HG02884 (cell line): ENCODE data around the gene NBAS.

Experiments
- ATAC-seq: cut with Tn5 transposase; IDR thresholded peaks from one replicate; pipeline ENCODE4 v1.9.1; 2021; ENCODE audit warnings: mild to moderate bottlenecking, moderate library complexity; ENCODE audit not compliant: unreplicated experiment

NBAS gene

DNA sequence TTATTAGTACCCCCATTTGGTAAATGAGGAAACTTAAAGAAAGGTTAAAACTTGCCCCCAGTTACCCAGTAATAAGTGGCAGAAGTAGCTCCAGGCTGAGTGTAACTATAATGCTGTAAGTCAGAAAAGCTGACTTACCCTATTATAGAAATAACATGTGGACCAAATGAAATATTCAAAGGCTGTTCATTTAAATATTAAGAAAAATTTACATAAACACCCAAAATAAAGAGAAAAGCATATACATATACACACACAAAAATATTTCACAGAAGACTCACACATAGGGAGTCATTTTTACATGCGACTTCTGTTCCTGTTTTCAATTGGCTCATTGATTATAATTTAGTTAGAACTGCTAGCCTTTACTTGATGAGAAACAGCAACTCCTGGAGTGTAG, 189.1 kb downstream of the NBAS start:
- ATAC-seq = no peak

DNA sequence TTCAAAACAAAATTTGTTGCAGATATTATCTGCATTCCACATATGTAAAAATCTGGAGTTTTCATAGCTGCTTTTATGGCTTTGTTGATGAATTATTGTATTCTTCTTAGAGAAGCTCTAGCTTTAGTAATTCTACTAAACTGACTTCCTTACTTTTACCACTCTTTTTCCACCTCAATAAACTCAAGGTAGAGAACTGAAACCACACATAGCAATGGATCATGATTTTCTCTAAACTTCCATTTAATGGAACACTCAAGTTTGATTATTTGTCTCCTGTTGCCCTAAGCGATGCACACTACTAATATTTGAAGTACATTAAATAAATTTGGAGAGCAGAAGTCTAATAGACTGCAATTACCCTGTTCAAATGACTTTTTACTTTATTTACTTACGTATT, 192.0 kb downstream of the NBAS start:
- ATAC-seq = no peak

DNA sequence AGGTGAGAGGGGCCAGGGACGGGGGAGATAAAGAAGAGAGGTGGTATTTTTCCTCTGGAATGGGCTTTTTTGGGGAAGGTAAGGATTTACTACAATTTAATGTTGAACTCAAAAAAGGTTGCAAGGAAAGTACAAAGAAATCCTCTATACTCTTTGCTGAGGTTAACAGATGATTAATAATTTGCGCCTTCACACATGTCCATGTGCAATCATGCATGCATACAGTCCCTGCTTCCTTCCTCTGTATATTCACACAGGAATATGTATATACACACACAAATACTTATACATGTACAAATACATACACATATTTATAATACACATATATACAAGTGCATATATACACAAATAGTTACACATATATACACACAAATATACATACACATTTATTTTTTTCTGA, 193.4 kb downstream of the NBAS start:
- no peak for ATAC-seq

DNA sequence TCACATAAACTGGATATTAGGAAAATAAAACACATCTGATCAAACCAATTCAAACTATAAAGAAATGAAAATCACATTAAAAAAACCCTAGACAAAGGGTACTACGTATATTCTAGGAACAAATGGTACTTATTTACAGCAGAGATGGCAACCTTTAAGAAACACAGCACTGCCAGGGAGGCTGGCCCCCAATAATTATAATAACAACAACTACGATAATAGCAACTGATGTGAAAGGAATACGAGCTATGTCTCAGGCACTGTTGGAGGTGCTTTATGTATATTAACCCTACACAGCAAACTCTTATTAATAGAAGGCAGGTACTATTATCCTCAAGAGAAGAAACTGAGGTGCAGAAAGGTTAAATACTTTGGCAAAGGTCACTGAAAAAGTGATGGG, 193.9 kb downstream of the NBAS start:
- ATAC-seq = no peak

DNA sequence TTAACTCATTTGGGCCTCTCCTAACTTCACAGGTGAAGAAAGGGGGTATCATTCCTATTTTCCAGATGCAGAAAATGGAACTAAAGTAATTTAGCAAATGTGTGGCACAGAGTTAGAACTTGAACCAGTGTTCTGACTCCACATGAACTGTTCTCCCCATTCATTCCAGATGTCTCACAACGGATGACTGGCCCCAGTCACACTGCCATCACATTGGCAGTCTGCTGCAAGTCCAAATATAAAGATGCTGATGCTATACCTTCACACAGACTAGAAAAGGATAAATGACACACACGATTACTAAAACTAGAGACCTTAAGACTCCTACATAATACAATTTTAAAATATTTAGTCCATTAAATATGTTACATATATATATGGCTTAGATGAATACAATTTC, 195.7 kb downstream of the NBAS start:
- no peak for ATAC-seq

DNA sequence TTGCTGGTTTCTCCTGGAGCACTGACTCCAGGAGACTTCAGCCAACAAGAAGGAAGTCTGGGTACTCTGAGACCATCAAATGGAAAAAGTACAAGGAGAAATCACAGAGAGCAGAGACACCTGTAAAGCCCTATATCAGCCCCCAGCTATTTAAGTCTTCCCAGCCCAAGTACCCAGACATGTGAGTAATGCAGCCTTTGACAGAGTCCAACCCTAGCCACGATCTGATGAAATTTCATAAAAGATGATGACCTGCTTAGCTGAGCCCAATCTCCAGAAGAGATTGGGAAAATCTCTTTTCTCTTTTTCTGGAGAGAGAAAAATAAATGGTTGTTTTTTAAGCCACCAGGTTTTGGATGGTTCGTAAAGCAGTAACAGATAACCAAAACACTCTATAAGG, 196.6 kb downstream of the NBAS start:
- ATAC-seq = no peak

DNA sequence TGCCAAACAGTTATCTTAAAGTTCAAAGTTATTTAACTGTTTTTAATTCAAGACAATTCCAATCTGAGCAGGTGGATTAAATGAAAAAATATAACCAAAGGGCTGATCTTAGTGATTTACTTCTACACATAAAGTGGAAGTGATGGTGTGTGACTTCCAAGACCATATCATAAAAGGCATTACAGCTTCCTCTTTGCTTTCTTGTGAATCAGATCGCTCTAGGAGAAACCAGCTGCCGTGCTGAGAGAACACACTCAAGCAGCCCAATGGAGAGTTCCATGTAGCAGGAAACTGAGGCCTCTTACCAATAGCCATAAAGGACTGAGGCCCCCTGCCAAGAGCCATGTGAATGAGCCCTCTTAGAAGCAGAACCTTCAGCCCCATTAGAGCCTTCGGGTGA, 197.4 kb downstream of the NBAS start:
- ATAC-seq = no peak

DNA sequence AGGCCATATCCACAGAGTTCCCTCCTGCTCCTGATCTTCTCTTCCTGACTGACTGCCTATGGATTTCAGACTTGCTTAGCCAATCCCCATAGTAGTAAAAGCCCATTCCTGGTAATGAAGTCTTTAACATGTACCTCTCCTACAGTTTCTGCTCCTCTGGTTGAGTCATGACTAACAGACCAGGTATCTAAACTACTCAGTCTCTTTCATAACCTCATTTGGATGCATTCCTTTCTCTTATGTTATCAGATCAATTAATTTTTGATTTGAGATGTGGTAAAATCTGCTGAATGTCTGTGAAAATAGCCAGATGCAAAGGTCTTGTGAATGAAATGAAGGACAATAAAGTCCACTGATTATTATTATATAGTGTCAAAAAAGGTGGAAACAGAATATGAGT, 198.0 kb downstream of the NBAS start:
- ATAC-seq = no peak

DNA sequence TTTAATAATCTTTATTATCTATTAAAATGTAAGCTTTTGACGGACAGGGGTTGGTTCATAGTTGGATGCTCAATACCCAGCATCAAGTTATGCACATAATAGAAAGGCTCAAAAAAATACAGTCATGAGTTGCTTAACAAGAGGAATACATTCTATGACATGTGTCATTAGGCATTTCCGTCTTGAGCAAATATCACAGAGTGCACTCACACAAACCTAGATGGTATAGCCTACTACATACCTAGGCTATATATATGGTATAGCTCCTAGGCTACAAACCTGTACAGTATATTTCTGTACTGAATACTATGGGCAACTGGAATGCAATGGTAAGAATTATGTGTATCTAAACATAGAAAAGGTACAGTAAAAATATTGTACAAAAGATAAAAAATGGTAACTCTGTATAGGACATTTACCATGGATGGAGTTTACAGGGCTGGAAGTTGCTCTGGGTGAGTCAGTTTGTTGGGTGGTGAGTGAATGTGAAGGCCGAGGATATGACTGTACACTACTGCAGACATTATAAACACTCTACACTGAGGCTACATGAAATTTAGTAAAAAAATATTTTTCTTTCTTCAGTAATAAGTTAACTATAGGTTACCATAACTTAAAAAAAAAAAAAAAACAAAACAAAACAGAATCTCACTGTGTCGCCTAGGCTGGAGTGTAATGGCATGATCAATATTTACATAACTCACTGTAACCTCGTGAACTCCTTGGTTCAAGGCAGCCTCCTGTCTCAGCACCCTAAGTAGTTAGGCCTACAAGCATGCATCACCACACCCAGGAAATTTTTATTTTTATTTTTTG, 201.2 kb downstream of the NBAS start:
- no peak for ATAC-seq

DNA sequence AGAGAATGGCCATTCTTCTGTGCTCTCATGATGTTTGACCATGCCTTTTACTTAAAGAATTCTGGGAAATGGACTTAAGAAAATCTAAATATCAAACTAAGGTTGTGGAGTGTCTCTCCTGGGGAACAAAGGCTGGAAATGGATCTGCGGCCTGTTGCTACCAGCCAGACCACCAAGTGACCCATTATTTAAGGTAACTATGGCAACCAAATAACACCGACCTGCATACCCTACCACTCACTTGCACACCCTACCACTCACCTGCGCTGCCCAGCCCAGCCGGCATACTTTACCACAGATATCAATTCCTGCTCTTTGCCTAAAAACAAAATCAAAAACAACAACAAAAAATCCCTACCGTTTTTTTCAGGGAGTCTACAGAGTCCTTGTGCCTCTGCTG, 203.2 kb downstream of the NBAS start:
- ATAC-seq = no peak

DNA sequence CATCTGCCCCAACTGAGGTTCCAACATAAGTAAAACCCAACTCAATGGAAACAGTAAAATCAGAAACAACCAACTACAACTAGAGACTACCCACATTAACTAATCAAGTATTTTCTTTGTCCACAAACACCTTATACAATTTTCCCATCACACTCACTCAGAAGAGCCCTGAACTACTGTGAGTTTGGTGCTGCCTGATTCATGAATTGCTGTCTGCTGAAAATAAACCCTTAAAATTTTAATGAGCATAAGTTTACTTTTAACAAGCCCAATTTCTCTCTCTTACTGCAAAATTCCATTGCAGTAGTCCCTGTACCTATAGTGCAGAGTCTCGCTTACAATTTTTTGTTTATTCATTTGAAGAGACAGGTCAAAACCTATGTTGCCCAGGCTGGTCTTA, 203.9 kb downstream of the NBAS start:
- ATAC-seq = no peak

DNA sequence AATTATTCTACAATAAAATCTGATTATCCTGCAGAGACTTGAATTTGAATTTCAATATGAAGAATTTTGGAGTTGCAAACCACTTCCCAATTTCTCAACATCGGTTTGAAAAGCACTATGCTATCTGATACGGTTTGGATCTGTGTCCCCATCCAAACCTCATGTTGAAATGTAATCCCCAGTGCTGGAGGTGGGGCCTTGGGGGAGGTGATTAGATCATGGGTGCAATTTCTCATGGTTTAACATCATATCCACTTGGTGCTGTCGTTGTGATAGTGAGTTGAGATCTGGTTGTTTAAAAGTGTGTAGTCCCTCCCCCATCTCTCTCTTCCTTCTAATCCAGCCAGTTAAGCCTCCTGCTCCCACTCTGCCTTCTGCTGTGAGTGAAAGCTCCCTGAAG, 205.7 kb downstream of the NBAS start:
- ATAC-seq = no peak

DNA sequence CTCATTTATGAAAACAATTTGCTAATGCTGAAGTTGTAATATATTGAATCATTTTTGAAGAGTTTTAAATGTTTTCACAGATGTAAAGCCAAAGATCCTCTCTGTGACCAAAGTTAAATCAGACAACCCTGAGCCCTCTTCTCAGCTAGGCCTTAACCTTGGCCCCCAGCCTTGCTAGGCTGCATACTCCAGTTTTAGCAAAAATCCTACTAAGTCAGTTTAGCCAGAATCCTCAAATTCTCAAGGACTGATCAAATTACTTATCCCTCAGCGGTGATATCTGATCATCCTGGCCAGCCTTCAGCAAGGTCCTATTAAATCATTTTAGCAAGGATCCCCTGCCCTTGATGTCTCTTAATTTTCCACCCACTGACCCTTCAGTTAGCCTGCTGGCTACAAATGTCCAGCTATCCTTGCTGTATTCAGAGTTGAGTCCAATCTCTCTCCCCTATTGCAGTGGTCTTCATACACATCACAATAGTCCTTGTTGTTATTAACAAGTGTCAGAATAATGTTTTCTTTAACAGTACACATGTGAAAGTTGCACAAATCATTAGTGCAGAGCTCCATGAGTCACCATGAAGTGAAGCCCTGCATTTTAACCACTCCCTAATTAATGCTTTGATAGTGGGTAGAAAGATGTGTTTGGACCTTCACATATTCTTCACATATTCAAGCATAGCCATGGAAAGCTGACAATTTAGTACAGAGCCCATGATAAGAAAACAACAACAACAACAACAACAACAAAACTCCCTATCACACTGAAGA, 206.4 kb downstream of the NBAS start:
- ATAC-seq = no peak

DNA sequence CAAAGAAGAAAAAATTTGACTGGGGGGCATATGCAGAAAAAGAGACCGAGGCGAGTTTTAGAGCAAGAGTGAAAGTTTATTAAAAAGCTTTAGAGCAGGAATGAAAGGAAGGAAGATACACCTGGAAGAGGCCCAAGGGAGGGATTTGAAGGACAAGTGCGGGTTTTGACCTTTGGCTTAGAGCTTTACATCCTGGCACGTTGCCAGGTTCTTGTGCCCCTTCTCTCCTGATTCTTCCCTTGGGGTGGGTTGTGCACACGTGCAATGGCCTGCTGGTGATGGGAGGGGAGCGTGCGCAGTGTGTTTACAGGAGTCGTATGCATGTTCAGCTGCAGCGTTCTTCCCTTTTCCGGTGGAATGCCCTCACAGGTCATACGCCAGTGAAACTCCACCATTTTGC, 208.8 kb downstream of the NBAS start:
- ATAC-seq = no peak

DNA sequence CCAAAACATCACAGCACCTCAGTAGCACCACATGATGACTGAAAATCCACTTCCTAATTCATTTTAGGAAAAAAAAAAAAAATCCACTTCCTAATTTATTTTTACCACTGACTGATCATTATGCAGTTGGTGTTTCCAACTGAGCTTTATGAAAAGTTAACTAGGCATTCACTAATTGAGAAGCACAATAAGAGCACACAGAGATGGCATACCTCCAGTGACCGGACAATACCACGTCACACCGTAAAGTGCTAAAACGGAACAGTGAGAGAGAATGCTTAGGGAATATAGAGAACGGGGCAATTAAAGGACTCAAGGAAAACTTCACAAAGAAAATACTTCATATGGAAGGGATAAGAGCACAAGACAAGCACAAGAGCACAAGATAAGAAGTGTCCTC, 212.5 kb downstream of the NBAS start:
- no peak for ATAC-seq

DNA sequence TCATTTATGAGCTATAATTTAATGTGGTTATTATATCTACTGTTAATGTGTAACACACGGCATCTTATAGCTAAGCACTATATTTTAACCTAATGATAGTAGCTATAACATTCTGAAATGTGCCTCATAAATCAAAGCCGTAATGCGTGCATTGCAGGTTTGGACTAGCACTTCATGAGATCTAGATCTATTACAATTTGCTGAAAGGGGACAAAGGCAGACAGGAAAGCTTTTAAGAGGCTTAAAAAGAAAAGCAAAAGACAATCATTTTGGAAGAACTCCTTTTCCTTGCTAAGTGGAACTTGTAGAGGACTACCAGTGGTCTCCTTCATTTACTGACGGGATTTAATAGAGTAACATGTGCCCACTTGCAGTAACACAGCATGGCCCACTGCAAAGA, 213.1 kb downstream of the NBAS start:
- no peak for ATAC-seq

DNA sequence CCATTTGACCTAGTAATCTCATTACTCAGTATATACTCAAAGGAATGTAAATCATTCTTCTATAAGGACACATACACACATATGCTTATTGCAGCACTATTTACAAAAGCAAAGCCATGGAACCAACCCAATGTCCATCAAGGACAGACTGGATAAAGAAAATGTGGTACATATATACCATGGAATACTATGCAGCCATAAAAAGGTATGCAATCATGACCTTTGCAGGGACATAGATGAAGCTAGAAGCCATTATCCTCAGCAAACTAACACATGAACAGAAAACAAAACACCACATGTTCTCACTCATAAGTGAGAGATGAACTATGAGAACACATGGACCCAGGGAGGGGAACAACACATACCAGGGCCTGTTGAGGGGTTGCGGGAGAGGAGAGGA, 214.5 kb downstream of the NBAS start:
- ATAC-seq = no peak

DNA sequence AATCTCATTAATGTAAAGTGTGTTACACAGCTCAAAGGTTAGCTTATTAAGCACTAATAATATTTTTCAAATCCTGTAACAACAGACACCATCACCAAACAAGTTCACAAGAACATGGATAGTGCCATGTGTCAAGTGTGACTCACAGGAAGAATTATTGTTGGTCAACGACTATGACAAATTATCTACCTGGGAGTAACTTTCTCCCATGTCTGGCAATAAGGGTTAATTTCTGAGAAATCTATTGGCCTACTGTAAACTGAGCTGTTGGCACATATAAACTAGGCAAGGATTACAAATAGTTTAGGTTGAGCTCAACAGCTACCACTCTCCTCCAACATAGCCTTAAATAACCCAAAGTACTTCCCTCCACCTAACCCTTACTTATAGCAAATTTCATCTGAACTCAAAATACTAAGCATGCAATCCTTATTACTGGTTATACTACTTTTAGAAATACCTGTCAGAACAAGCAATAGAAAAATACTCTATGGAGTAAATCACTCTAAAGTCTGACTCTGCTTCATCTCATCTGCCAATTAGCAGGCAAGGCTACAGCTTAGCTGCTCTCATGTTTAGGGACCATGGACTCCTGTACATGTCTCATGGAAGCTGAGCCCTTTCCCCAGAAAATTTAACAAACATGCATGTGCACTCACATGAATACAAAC, 223.0 kb downstream of the NBAS start:
- ATAC-seq = no peak

DNA sequence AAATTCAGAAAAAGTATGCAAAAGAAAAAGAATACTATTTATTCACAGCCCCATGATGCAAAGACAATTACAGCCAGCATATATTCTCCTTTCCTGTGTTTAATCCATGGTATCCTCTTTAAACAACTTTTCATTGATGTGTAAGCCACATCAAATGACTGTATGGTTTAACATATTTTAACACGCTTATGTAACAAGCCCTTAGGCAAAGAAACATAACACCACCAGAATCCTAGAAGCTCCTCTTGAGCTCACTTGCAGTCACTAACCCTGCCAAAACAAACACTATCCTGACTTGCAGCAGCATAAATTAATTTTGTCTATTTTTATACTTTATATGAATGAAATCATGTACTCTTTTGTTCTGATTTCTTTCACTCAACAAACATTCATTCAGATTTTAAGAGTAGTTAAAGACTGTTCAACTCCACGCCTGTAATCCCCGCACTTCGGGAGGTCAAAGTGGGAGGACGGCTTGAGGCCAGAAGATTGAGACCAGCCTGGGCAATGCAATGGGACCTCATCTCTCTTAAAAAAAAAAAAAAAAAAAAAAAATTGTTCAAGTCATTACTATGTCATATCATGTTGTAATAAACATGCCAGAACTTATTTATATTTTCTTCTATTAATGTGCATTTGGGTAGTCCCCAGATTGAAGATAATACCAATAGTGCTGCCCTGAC, 226.3 kb downstream of the NBAS start:
- no peak for ATAC-seq

DNA sequence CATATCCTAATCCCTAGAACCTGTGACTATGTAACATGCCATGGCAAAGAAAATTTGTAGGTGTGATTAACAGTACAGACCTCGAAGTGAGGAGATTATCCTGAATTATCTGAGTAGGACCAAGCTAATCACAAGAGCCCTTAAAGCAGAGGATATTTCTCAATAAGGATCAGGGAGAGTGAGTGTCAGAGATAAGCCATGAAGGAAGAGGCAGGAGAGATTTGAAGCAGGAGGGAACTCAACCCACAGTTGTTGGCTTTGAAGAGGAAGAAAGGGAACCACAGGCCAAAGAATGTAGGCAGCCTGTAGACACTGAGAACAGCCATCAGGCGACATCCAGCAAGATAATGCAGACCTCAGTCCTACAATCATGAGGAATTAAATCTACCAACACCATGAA, 229.3 kb downstream of the NBAS start:
- no peak for ATAC-seq

DNA sequence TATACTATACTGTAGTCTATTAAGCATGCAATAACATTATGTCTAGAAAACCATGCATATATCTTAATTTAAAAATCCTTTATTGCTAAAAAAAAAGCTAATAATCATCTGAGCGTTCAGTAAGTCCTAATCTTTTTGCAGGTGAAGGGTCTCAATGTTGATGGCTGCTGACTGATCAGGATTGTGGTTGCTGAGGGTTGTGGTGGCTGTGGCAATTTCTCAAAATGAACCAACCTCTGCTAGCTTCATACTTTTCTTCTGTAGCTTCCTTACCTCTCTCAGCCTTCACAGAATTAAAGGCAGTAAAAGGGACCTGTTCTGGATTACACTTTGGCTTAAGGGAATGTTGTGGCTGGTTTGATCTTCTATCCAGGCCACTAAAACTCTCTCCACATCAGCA, 235.8 kb downstream of the NBAS start:
- ATAC-seq = no peak
